H1 (cell line): Measurements from ENCODE around the gene CGNL1. TPM values are rescaled to one million over a fixed set of nuclear protein-coding genes. Genes with fewer than 3 reads are reported as not detected.

Experiments
- CTCF ChIA-PET: fragments of 300-600 bp; sonication (Branson Sonifier 250); formaldehyde crosslinking; loops from one replicate; lab custom pipeline; 2021; ENCODE audit not compliant: partially characterized antibody; lab: Charles Lee
- POLR2A ChIA-PET: fragments of 300-600 bp; sonication (Branson Sonifier 250); formaldehyde crosslinking; loops from one replicate; lab custom pipeline; 2021; ENCODE audit warnings: inconsistent platforms; ENCODE audit not compliant: partially characterized antibody; lab: Charles Lee
- DNase-seq, 2 experiments: peaks; one replicate each; pipeline versions ENCODE4 v3.0.0 to v3.0.0-alpha.2; 2010 to 2022; ENCODE audit warnings: low spot score in 2 of 2, low read depth in 1 of 2, mixed read lengths in 1 of 2
- FAIRE-seq: peaks from 2 replicates; lab custom pipeline; 2011; peaks lifted over from hg19 to GRCh38; lab: Jason Lieb, UNC
- H2AFZ ChIP-seq: 2 replicates; pipeline ENCODE4 v1.8.1; 2012; ENCODE audit warnings: low read length, inconsistent platforms
- H2AK5ac ChIP-seq: 2 replicates; pipeline ENCODE4 v1.6.1; 2013; ENCODE audit warnings: low read depth, low read length
- H2BK120ac ChIP-seq: replicated peaks from 2 replicates; pipeline ENCODE3; 2013; ENCODE audit warnings: low read depth, low read length, inconsistent platforms
- H2BK12ac ChIP-seq: 2 replicates; pipeline ENCODE4 v1.6.1; 2013; ENCODE audit warnings: low read depth, low read length
- H2BK15ac ChIP-seq: 2 replicates; pipeline ENCODE4 v1.6.1; 2013; ENCODE audit warnings: low read length
- H2BK20ac ChIP-seq: 2 replicates; pipeline ENCODE4 v1.6.1; 2013; ENCODE audit warnings: low read length
- H2BK5ac ChIP-seq: 2 replicates; pipeline ENCODE4 v1.6.1; 2013; ENCODE audit warnings: low read depth, low read length
- H3K14ac ChIP-seq: 2 replicates; pipeline ENCODE4 v1.6.1; 2013; ENCODE audit warnings: inconsistent platforms; ENCODE audit not compliant: insufficient read length
- H3K18ac ChIP-seq: 2 replicates; pipeline ENCODE4 v1.6.1; 2013; ENCODE audit warnings: low read length; ENCODE audit errors: extremely low read depth
- H3K23ac ChIP-seq: 2 replicates; pipeline ENCODE4 v1.6.1; 2013; ENCODE audit warnings: inconsistent platforms; ENCODE audit not compliant: insufficient read length
- H3K23me2 ChIP-seq: 2 replicates; pipeline ENCODE4 v1.6.1; 2013; ENCODE audit warnings: low read depth, low read length
- H3K27ac ChIP-seq: 2 replicates; pipeline ENCODE4 v1.6.1; 2011; ENCODE audit warnings: low read depth, low read length, inconsistent platforms
- H3K27me3 ChIP-seq, 4 experiments: replicated peaks in 1 of 4; 1 replicate in 1 of 4; 2 replicates in 3 of 4; pipeline versions ENCODE4 v1.6.1 to v1.8.1; 2011 to 2013; ENCODE audit warnings: low read length in 3 of 4, mild to moderate bottlenecking in 3 of 4, inconsistent platforms in 2 of 4, mixed read lengths in 2 of 4, moderate library complexity in 1 of 4; ENCODE audit not compliant: control insufficient read depth in 3 of 4, insufficient read depth in 3 of 4; ENCODE audit errors: extremely low read depth in 1 of 4
- H3K36me3 ChIP-seq, 4 experiments: 2 replicates each; pipeline versions ENCODE4 v1.6.1 to v1.8.1; 2011 to 2013; ENCODE audit warnings: mild to moderate bottlenecking in 4 of 4, low read length in 3 of 4, moderate library complexity in 2 of 4, control low read depth in 1 of 4, inconsistent platforms in 1 of 4; ENCODE audit not compliant: insufficient read depth in 4 of 4, control insufficient read depth in 2 of 4
- H3K4ac ChIP-seq: replicated peaks from 2 replicates; pipeline ENCODE3; 2013; ENCODE audit warnings: low read length, low read depth, mixed read lengths, inconsistent platforms; ENCODE audit not compliant: insufficient read length
- H3K4me1 ChIP-seq, 4 experiments: replicated peaks in 1 of 4; 1 replicate in 1 of 4; 2 replicates in 3 of 4; pipeline versions ENCODE4 v1.6.1 to v1.8.1; 2011 to 2013; ENCODE audit warnings: low read length in 3 of 4, inconsistent platforms in 2 of 4, mixed read lengths in 1 of 4; ENCODE audit not compliant: insufficient read depth in 4 of 4, control insufficient read depth in 3 of 4
- H3K4me2 ChIP-seq, 2 experiments: 2 replicates each; pipeline versions ENCODE4 v1.6.1 to v1.8.1; 2011 to 2013; ENCODE audit warnings: low read depth in 2 of 2, low read length in 2 of 2, control low read depth in 1 of 2, inconsistent platforms in 1 of 2, mild to moderate bottlenecking in 1 of 2; ENCODE audit not compliant: insufficient read depth in 1 of 2
- H3K4me3 ChIP-seq, 4 experiments: fragments of 200-600, 300-600 bp in 1 of 4; sonication (generic), shearing (Covaris generic), sonication (Bioruptor Twin) in 1 of 4; 2 replicates each; pipeline versions ENCODE4 v1.5.1 to v1.8.1; 2011 to 2016; ENCODE audit warnings: low read length in 4 of 4, low read depth in 3 of 4, control low read depth in 2 of 4, inconsistent platforms in 2 of 4, mild to moderate bottlenecking in 2 of 4, mixed read lengths in 1 of 4, moderate library complexity in 1 of 4; ENCODE audit not compliant: insufficient read depth in 2 of 4; ENCODE audit errors: extremely low read depth in 1 of 4
- H3K56ac ChIP-seq: replicated peaks from 2 replicates; pipeline ENCODE3; 2013; ENCODE audit warnings: low read depth, mild to moderate bottlenecking, mixed read lengths, low read length, inconsistent platforms; ENCODE audit not compliant: insufficient read length
- H3K79me1 ChIP-seq: 2 replicates; pipeline ENCODE4 v1.6.1; 2013; ENCODE audit warnings: low read depth, low read length, control low read depth
- H3K79me2 ChIP-seq, 2 experiments: 2 replicates each; pipeline versions ENCODE4 v1.6.1 to v1.8.1; 2012 to 2013; ENCODE audit warnings: low read length in 2 of 2, mild to moderate bottlenecking in 2 of 2, inconsistent platforms in 1 of 2; ENCODE audit not compliant: insufficient read depth in 2 of 2, control insufficient read depth in 1 of 2
- H3K9ac ChIP-seq, 4 experiments: replicated peaks in 1 of 4; 1 replicate in 1 of 4; 2 replicates in 3 of 4; pipeline versions ENCODE4 v1.6.1 to v1.8.1; 2011 to 2013; ENCODE audit warnings: low read depth in 3 of 4, low read length in 3 of 4, control low read depth in 2 of 4, mild to moderate bottlenecking in 2 of 4, moderate library complexity in 2 of 4, inconsistent platforms in 1 of 4; ENCODE audit errors: extremely low read depth in 1 of 4
- H3K9me3 ChIP-seq, 2 experiments: 2 replicates each; pipeline versions ENCODE4 v1.6.1 to v1.8.1; 2012 to 2013; ENCODE audit warnings: mild to moderate bottlenecking in 2 of 2, moderate library complexity in 2 of 2, control low read depth in 1 of 2, inconsistent platforms in 1 of 2, low read depth in 1 of 2, low read length in 1 of 2, mixed read lengths in 1 of 2; ENCODE audit not compliant: insufficient read depth in 2 of 2
- H4K20me1 ChIP-seq, 2 experiments: replicated peaks in 1 of 2; 2 replicates each; pipeline versions ENCODE3 to v1.8.1; 2011 to 2013; ENCODE audit warnings: inconsistent platforms in 2 of 2, low read length in 2 of 2, mild to moderate bottlenecking in 1 of 2; ENCODE audit not compliant: insufficient read depth in 2 of 2, control insufficient read depth in 1 of 2
- H4K5ac ChIP-seq: 2 replicates; pipeline ENCODE4 v1.6.1; 2013; ENCODE audit warnings: low read length, low read depth, mixed read lengths, inconsistent platforms; ENCODE audit not compliant: insufficient read length
- H4K8ac ChIP-seq: 2 replicates; pipeline ENCODE4 v1.8.0; 2013; ENCODE audit warnings: mild to moderate bottlenecking, moderate library complexity, low read length, inconsistent platforms; ENCODE audit not compliant: insufficient read depth; ENCODE audit errors: extremely low read depth
- H4K91ac ChIP-seq: replicated peaks from 2 replicates; pipeline ENCODE3; 2013; ENCODE audit warnings: low read length, mixed read lengths, inconsistent platforms; ENCODE audit not compliant: insufficient read length
- ASH2L ChIP-seq: fragments of 200-600, 300-600 bp; sonication (generic); IDR thresholded peaks from one replicate; pipeline ENCODE4 v1.7.1; 2017; ENCODE audit warnings: low read length
- MAFK ChIP-seq: IDR thresholded peaks from 2 replicates; pipeline ENCODE4 v1.6.1; 2012; ENCODE audit warnings: low read depth, mild to moderate bottlenecking, improper control_type of control experiment, low read length
- SP2 ChIP-seq: IDR thresholded peaks from 2 replicates; pipeline ENCODE4 v1.6.1; 2012; ENCODE audit warnings: mild to moderate bottlenecking, low read length, inconsistent platforms
- TAF7 ChIP-seq: optimal IDR thresholded peaks from 2 replicates; pipeline ENCODE3; 2011; ENCODE audit warnings: low read depth, mild to moderate bottlenecking, inconsistent platforms, low read length, moderate library complexity, borderline replicate concordance
- WGBS, 2 experiments: shearing (Covaris generic) in 1 of 2; methylation state at CpG; one replicate each; pipeline versions ENCODE4 v1.1.6 to v1.1.7; 2013 to 2015; ENCODE audit warnings: low lambda C conversion rate in 2 of 2, mixed read lengths in 2 of 2, inconsistent platforms in 1 of 2, low coverage in 1 of 2, missing lambda C conversion rate in 1 of 2; ENCODE audit not compliant: insufficient replicate concordance in 2 of 2, insufficient coverage in 1 of 2, insufficient read length in 1 of 2; ENCODE audit errors: extremely low coverage in 1 of 2, missing lambda C conversion rate in 1 of 2; 5-methylcytosine and 5-hydroxymethylcytosine counted together
- polyA plus RNA-seq, 7 experiments: library from polyadenylated mRNA; depleted of rRNA in 3 of 7; stranded (reverse) in 5 of 7; unstranded in 2 of 7; fragments of >200 nt in 5 of 7; fragments of 200-250 nt in 2 of 7; gene quantifications; 1 replicate in 5 of 7; 2 replicates in 1 of 7; 4 replicates in 1 of 7; pipeline versions ENCODE4 v1.2.1 to v1.2.3, GENCODE V29; 2011 to 2013; ENCODE audit warnings: missing spikeins in 2 of 7, mixed read lengths in 2 of 7
- total RNA-seq: library from RNA; stranded (reverse); fragmentation: NEBNext Ultra II Directional; extraction: Animal tissue kit (Norgen Biotek cat#: 25700); gene quantifications from 2 replicates; pipeline ENCODE4 v1.2.1, GENCODE V29; 2021

CGNL1 gene
- total and polyA plus RNA-seq, 2 of the 8 experiments (the other 6 are each of a cell fraction or from before 2014, with no cell fraction given): 21.8 to 75.6 TPM

- POLR2A ChIA-PET: no interaction called here
Observed at GRCh38 chr15:57330619-57331340, 45.5 kb upstream of the CGNL1 start.

More at GRCh38 chr15:57330619-57331340, 45.5 kb upstream of the CGNL1 start:
- no peak for FAIRE-seq
- Histone ChIP-seq H3K27ac (no peak overlapping the region), H3K23me2 (no peaks in the 10 kb centered on the region), H2BK5ac (no peak overlapping the region), H2AK5ac (no peak overlapping the region), H3K9me3 (no peaks in the 10 kb centered on the region), H3K4me1 (peaks cover 0 to 4% (median 0%) of the 10 kb centered on the region in 4 experiments; a peak in 2 of 7 replicates), H3K4me2 (no peak overlapping the region), H3K14ac (no peak overlapping the region), H4K5ac (no peak overlapping the region), H2BK120ac (no peak overlapping the region), H3K27me3 (no peaks in the 10 kb centered on the region; a peak in 1 of 7 replicates), H4K8ac (no peak overlapping the region), H2BK15ac (no peak overlapping the region), H3K4ac (no peak overlapping the region), H3K9ac (no peak overlapping the region), H2BK12ac (no peak overlapping the region), H4K91ac (no peak overlapping the region), H3K23ac (no peak overlapping the region), H2AFZ (no peak overlapping the region), H4K20me1 (no peaks in the 10 kb centered on the region), H3K36me3 (no peaks in the 10 kb centered on the region), H3K18ac (no peak overlapping the region), H3K79me2 (no peaks in the 10 kb centered on the region), H3K4me3 (no peak overlapping the region), H2BK20ac (no peak overlapping the region), H3K79me1 (no peaks in the 10 kb centered on the region), H3K56ac (no peak overlapping the region)
- DNase-seq: no peak
- 90% methylated on average over 14 of the region's 14 CpGs; no CpG with 5 or more reads in 1 of the 2 experiments for WGBS, 2 experiments
- TF ChIP-seq TAF7 (peak; percentile 20), ASH2L (no peak), SP2 (no peak), MAFK (no peak)
- CTCF ChIA-PET: interaction anchor here (0.7 to 7.2 kb wide), 12 partner anchors 10 to 226 kb away, joined by 3 to 60 read pairs (median 8); no protein-coding TSS in a partner anchor
